HepG2 (cell line): ENCODE data around the gene GIPC3. TPM values are rescaled to one million over a fixed set of nuclear protein-coding genes. Genes with fewer than 3 reads are reported as not detected.
A peak's percentile ranks its signal among the peaks of the same experiment; 100 is the strongest.

Source experiments
- ATF3 ChIP-seq: sonication (generic); formaldehyde crosslinking; IDR thresholded peaks from 2 replicates; pipeline ENCODE4 v1.4.0; 2020; ENCODE audit warnings: missing genetic modification reagents
- CTCF ChIP-seq: sonication (generic); formaldehyde crosslinking; IDR thresholded peaks from 2 replicates; pipeline ENCODE4 v1.5.0; 2020; ENCODE audit warnings: mild to moderate bottlenecking, missing genetic modification reagents, moderate library complexity
- FOSL2 ChIP-seq: sonication (generic); formaldehyde crosslinking; IDR thresholded peaks from 2 replicates; pipeline ENCODE4 v1.4.0; 2020; ENCODE audit warnings: missing genetic modification reagents
- FOXM1 ChIP-seq: sonication (generic); formaldehyde crosslinking; IDR thresholded peaks from 2 replicates; pipeline ENCODE4 v1.5.0; 2020; ENCODE audit warnings: missing genetic modification reagents
- HOXA3 ChIP-seq: sonication (generic); formaldehyde crosslinking; IDR thresholded peaks from 2 replicates; pipeline ENCODE4 v1.5.0; 2020; ENCODE audit warnings: missing genetic modification reagents
- PTBP1 ChIP-seq: fragments of 200-400 bp; formaldehyde crosslinking; IDR thresholded peaks from 2 replicates; pipeline ENCODE4 v1.6.1; 2018; ENCODE audit warnings: low read length, low read depth; ENCODE audit not compliant: poor library complexity, severe bottlenecking
- RELA ChIP-seq: sonication (generic); formaldehyde crosslinking; IDR thresholded peaks from 2 replicates; pipeline ENCODE4 v1.4.0; 2020; ENCODE audit warnings: missing genetic modification reagents
- RFXAP ChIP-seq: sonication (generic); formaldehyde crosslinking; IDR thresholded peaks from 2 replicates; pipeline ENCODE4 v1.4.0; 2020; ENCODE audit warnings: missing genetic modification reagents, borderline replicate concordance
- SMC3 ChIP-seq: IDR thresholded peaks from 2 replicates; pipeline ENCODE4 v1.6.1; 2011; ENCODE audit warnings: low read length, improper control_type of control experiment
- SNAPC2 ChIP-seq: sonication (generic); formaldehyde crosslinking; IDR thresholded peaks from 2 replicates; pipeline ENCODE4 v1.8.1; 2022; ENCODE audit warnings: mild to moderate bottlenecking, missing genetic modification reagents
- SNRNP70 ChIP-seq: fragments of 200-400 bp; formaldehyde crosslinking; IDR thresholded peaks from 2 replicates; pipeline ENCODE4 v1.6.1; 2017; ENCODE audit warnings: mild to moderate bottlenecking, low read depth, low read length, moderate library complexity
- SP5 ChIP-seq: IDR thresholded peaks from 2 replicates; pipeline ENCODE4 v1.6.1; 2016; ENCODE audit warnings: low read depth, borderline replicate concordance
- TBX2 ChIP-seq: sonication (generic); formaldehyde crosslinking; IDR thresholded peaks from 2 replicates; pipeline ENCODE4 v1.5.0; 2020; ENCODE audit warnings: missing genetic modification reagents, mild to moderate bottlenecking, borderline replicate concordance
- TCF7L2 ChIP-seq: IDR thresholded peaks from 2 replicates; pipeline ENCODE4 v1.6.1; 2011; ENCODE audit warnings: mild to moderate bottlenecking, low read depth, low read length, moderate library complexity
- TFDP2 ChIP-seq: sonication (generic); formaldehyde crosslinking; IDR thresholded peaks from 2 replicates; pipeline ENCODE4 v1.4.0; 2020; ENCODE audit warnings: missing genetic modification reagents
- ZBTB38 ChIP-seq: sonication (generic); formaldehyde crosslinking; IDR thresholded peaks from 2 replicates; pipeline ENCODE4 v1.5.1; 2020; ENCODE audit warnings: mild to moderate bottlenecking, missing genetic modification reagents
- ZMYM2 ChIP-seq: sonication (generic); formaldehyde crosslinking; IDR thresholded peaks from 2 replicates; pipeline ENCODE4 v1.8.0; 2022; ENCODE audit warnings: mild to moderate bottlenecking, missing genetic modification reagents
- ZNF274 ChIP-seq: sonication (generic); formaldehyde crosslinking; IDR thresholded peaks from 2 replicates; pipeline ENCODE4 v1.5.1; 2020; ENCODE audit warnings: mild to moderate bottlenecking, missing genetic modification reagents
- ZNF335 ChIP-seq: sonication (generic); formaldehyde crosslinking; IDR thresholded peaks from 2 replicates; pipeline ENCODE4 v1.4.0; 2020; ENCODE audit warnings: missing genetic modification reagents
- ZNF552 ChIP-seq: sonication (generic); formaldehyde crosslinking; IDR thresholded peaks from 2 replicates; pipeline ENCODE4 v1.9.0; 2022; ENCODE audit warnings: missing genetic modification reagents, mild to moderate bottlenecking, borderline replicate concordance
- ZNF644 ChIP-seq: IDR thresholded peaks from 2 replicates; pipeline ENCODE4 v1.6.1; 2016; ENCODE audit warnings: low read depth
- ZNF687 ChIP-seq: sonication (generic); formaldehyde crosslinking; IDR thresholded peaks from 2 replicates; pipeline ENCODE4 v1.5.1; 2020; ENCODE audit warnings: mild to moderate bottlenecking, missing genetic modification reagents, moderate library complexity
- ZSCAN25 ChIP-seq: sonication (generic); formaldehyde crosslinking; IDR thresholded peaks from 2 replicates; pipeline ENCODE4 v1.8.0; 2022; ENCODE audit warnings: mild to moderate bottlenecking, missing genetic modification reagents
- polyA plus RNA-seq, 8 experiments: library from polyadenylated mRNA; depleted of rRNA in 3 of 8; stranded (reverse) in 7 of 8; unstranded in 1 of 8; fragments of >200 nt; fragmentation: Illumina TruSeq in 4 of 8; extraction: Trizol in 4 of 8; gene quantifications; 2 replicates each; pipeline versions ENCODE4 v1.2.1 to v1.2.3, GENCODE V29; 2011 to 2016; ENCODE audit warnings: low read depth in 4 of 8, missing spikeins in 1 of 8, mixed read lengths in 1 of 8; ENCODE audit not compliant: insufficient read depth in 1 of 8
- total RNA-seq, 5 experiments: library from RNA; depleted of rRNA; stranded (reverse); fragments of >200 nt; fragmentation: Illumina TruSeq; extraction: Trizol; gene quantifications; 2 replicates each; pipeline ENCODE4 v1.2.3, GENCODE V29; 2016; ENCODE audit warnings: low read depth in 1 of 5

Gene GIPC3
- total and polyA plus RNA-seq, 2 of the 13 experiments (the other 11 are each of a cell fraction or from before 2014, with no cell fraction given): 0.05 TPM; not detected in 1

- TF ChIP-seq ZMYM2: no peak
- TF ChIP-seq SNAPC2 (CRISPR knock-in tag): no peak
- TF ChIP-seq TBX2 (CRISPR knock-in tag): no peak
- 0 out of 2 replicates have a peak, but pooled peaks have one; percentile 25 for TF ChIP-seq FOSL2 (CRISPR knock-in tag)
- TF ChIP-seq ZNF687 (CRISPR knock-in tag): peak; percentile 59
- no peak for TF ChIP-seq ZNF274 (CRISPR knock-in tag)
- TF ChIP-seq ZNF335: peak; percentile 60; the same call in 1 of the 2 replicates
- TF ChIP-seq SMC3: peak; percentile 77
- 0 out of 2 replicates have a peak, but pooled peaks have one; percentile 13 for TF ChIP-seq ZNF552
- TF ChIP-seq CTCF: peak; percentile 95
- TF ChIP-seq RFXAP (CRISPR knock-in tag): no peak
- TF ChIP-seq ATF3 (CRISPR knock-in tag): no peak
- TF ChIP-seq ZSCAN25 (CRISPR knock-in tag): no peak
- TF ChIP-seq TFDP2: no peak
- no peak for TF ChIP-seq SP5
- peak; percentile 35; the same call in 1 of the 2 replicates for TF ChIP-seq HOXA3
- TF ChIP-seq PTBP1: peak; percentile 18
- no peak for TF ChIP-seq TCF7L2
- TF ChIP-seq RELA (CRISPR knock-in tag): 0 out of 2 replicates have a peak, but pooled peaks have one; percentile 28
- TF ChIP-seq ZNF644 (CRISPR knock-in tag): no peak
- TF ChIP-seq FOXM1 (CRISPR knock-in tag): no peak
- no peak for TF ChIP-seq SNRNP70
- TF ChIP-seq ZBTB38: 0 out of 2 replicates have a peak, but pooled peaks have one; percentile 61
Observed at GRCh38 chr19:3544742-3545668, 40.3 kb upstream of the GIPC3 start (continued).
